Measurements from ENCODE around the gene HSPB7.
"Not testable (repeated sequence)": the region's sequence is repeated elsewhere in the genome, so short reads cannot be mapped to it uniquely, and the experiment has no call there.

The HSPB7 gene

DNA sequence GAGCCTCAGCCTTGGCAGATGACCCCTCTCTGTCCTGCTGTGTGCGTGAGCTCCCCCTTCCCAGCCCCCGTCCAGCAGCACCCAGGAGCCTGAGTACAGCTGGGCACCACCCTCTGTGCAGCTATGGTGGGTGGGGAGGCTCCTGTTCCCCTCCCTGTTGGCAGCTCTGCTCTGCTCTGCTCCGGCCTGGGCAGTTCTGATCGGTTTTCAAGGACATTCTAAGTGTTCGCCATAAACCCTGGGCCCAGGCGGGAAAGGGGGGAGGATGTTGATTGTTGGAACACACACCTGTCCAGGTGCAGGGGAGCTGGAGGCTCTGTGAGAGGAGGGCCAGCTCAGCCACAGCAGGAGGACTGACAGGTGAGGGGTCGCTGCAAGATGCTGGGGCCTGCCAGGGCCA is 25.7 kb upstream of the HSPB7 start, which contains the start of gene CLCNKB:
Gene CLCNKB, plus strand, starts transcription at position 262 of the 400 bp plus-strand sequence. CDS start 711 bp downstream, outside the sequence.
- no peak for TF ChIP-seq CTCF (IDR thresholded peaks at IDR 0.05; ENCODE audit: insufficient read depth, low read length, poor library complexity, severe bottlenecking)
- no peak for DNase-seq (ENCODE audit: extremely low read depth, insufficient read length)

DNA sequence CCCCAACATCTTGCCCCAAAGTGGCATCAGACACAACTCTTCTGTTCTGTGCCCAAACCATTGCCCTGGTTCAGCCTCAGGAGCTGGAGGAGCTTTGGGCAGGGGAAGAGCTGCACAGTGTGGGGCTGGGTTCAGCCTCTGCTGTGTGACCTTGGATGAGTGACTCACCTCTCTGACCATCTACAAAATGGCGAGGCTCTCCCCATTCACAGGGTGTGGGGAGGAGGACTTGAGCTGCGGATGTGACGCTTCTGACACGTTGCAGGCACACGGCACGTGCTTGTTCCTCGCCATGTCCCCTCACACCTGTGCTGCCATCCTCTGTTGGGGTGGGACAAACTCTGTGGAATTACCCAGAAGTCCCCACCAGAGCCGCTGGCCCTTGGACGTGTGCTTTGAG is 24.8 kb upstream of the HSPB7 start:
- DNase-seq (ENCODE audit: extremely low read depth, insufficient read length); H3K4me3 ChIP-seq (replicated peaks; ENCODE audit: low read depth, low read length); H3K27me3 ChIP-seq (replicated peaks; ENCODE audit: control insufficient read depth, insufficient read depth, low read length); H3K36me3 ChIP-seq (ENCODE audit: control insufficient read depth, insufficient read depth, low read length): not testable (repeated sequence)

More for the DNA sequence above, 25.7 kb upstream of the HSPB7 start, which contains the start of gene CLCNKB:
- H3K36me3 ChIP-seq (ENCODE audit: control insufficient read depth, insufficient read depth, low read length) = no peaks in the 10 kb centered on the region
- H3K4me3 ChIP-seq (replicated peaks; ENCODE audit: low read depth, low read length) = no peak within 1 kb of the TSS
- H3K27me3 ChIP-seq (replicated peaks; ENCODE audit: control insufficient read depth, insufficient read depth, low read length) = peaks cover 3% of the 10 kb centered on the region

- no peak overlapping the region for H3K4me3 ChIP-seq (replicated peaks; ENCODE audit: low read depth, low read length)
- peaks cover 3% of the 10 kb centered on the region for H3K27me3 ChIP-seq (replicated peaks; ENCODE audit: control insufficient read depth, insufficient read depth, low read length)
- DNase-seq (ENCODE audit: extremely low read depth, insufficient read length) = no peak
- TF ChIP-seq CTCF (IDR thresholded peaks at IDR 0.05; ENCODE audit: insufficient read depth, low read length, poor library complexity, severe bottlenecking) = peak; percentile 33
- no peaks in the 10 kb centered on the region for H3K36me3 ChIP-seq (ENCODE audit: control insufficient read depth, insufficient read depth, low read length)
Observed at GRCh38 chr1:16042096-16042495, 24.3 kb upstream of the HSPB7 start.

- Histone ChIP-seq H3K4me3 (replicated peaks; ENCODE audit: low read depth, low read length) (no peak overlapping the region), H3K27me3 (replicated peaks; ENCODE audit: control insufficient read depth, insufficient read depth, low read length) (peaks cover 3% of the 10 kb centered on the region), H3K36me3 (ENCODE audit: control insufficient read depth, insufficient read depth, low read length) (no peaks in the 10 kb centered on the region)
- no peak for DNase-seq (ENCODE audit: extremely low read depth, insufficient read length)
- TF ChIP-seq CTCF (IDR thresholded peaks at IDR 0.05; ENCODE audit: insufficient read depth, low read length, poor library complexity, severe bottlenecking) = no peak
Observed at GRCh38 chr1:16041200-16041599, 23.4 kb upstream of the HSPB7 start.

- not testable (repeated sequence) for DNase-seq (ENCODE audit: extremely low read depth, insufficient read length); H3K4me3 ChIP-seq (replicated peaks; ENCODE audit: low read depth, low read length); H3K36me3 ChIP-seq (ENCODE audit: control insufficient read depth, insufficient read depth, low read length); H3K27me3 ChIP-seq (replicated peaks; ENCODE audit: control insufficient read depth, insufficient read depth, low read length)
Observed at GRCh38 chr1:16039871-16040270, 22.0 kb upstream of the HSPB7 start.

GRCh38 chr1:16038620-16038912 is 20.7 kb upstream of the HSPB7 start:
- Histone ChIP-seq H3K36me3 (ENCODE audit: control insufficient read depth, insufficient read depth, low read length) (no peaks in the 10 kb centered on the region), H3K27me3 (replicated peaks; ENCODE audit: control insufficient read depth, insufficient read depth, low read length) (peaks cover 3% of the 10 kb centered on the region), H3K4me3 (replicated peaks; ENCODE audit: low read depth, low read length) (no peak overlapping the region)
- no peak for TF ChIP-seq CTCF (IDR thresholded peaks at IDR 0.05; ENCODE audit: insufficient read depth, low read length, poor library complexity, severe bottlenecking)
- no peak for DNase-seq (ENCODE audit: extremely low read depth, insufficient read length)

DNA sequence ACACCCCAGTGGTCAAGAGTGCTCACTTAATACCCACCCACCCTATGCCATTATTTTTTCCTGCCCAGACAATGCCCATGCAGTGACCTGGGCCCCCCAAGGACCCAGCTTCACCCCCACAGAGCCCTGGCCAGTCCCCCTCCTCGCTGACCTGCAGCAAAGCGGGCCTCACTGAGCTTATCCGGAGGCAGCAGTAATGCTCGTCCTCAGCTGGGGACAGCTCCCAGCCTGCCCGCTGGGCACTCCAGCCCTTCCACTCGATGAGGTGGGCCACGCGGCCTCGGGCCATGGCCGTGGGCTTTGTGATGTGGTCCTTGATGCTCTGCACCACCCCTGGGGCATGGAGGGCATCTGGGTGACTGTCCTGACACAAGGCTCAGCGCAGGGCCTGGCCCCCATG is 18.6 kb upstream of the HSPB7 start:
- not testable (repeated sequence) for H3K4me3 ChIP-seq (replicated peaks; ENCODE audit: low read depth, low read length); DNase-seq (ENCODE audit: extremely low read depth, insufficient read length); H3K27me3 ChIP-seq (replicated peaks; ENCODE audit: control insufficient read depth, insufficient read depth, low read length); H3K36me3 ChIP-seq (ENCODE audit: control insufficient read depth, insufficient read depth, low read length)

GRCh38 chr1:16033103-16033632 is 15.3 kb upstream of the HSPB7 start:
- H3K27me3 ChIP-seq (replicated peaks; ENCODE audit: control insufficient read depth, insufficient read depth, low read length); H3K4me3 ChIP-seq (replicated peaks; ENCODE audit: low read depth, low read length); DNase-seq (ENCODE audit: extremely low read depth, insufficient read length); H3K36me3 ChIP-seq (ENCODE audit: control insufficient read depth, insufficient read depth, low read length): not testable (repeated sequence)

All from GM06990 (cell line).